K562 (cell line): ENCODE data around the gene PLK5. TPM values are rescaled to one million over a fixed set of nuclear protein-coding genes. Genes with fewer than 3 reads are reported as not detected.
A peak's percentile ranks its signal among the peaks of the same experiment; 100 is the strongest.

ENCODE experiments used
- ARID4B ChIP-seq: sonication (generic); formaldehyde crosslinking; IDR thresholded peaks from 2 replicates; pipeline ENCODE4 v1.8.0; 2022; ENCODE audit warnings: mild to moderate bottlenecking, missing genetic modification reagents
- ASH1L ChIP-seq: fragments of 450-650 bp; IDR thresholded peaks from 2 replicates; pipeline ENCODE4 v1.6.1; 2018; ENCODE audit warnings: borderline replicate concordance, mild to moderate bottlenecking, low read depth; ENCODE audit not compliant: partially characterized antibody
- BACH1 ChIP-seq: fragments of 200-800 bp; sonication (Bioruptor generic); IDR thresholded peaks from 2 replicates; pipeline ENCODE4 v1.6.1; 2016; ENCODE audit warnings: missing genetic modification characterization, missing compliant biosample characterization
- FOXJ2 ChIP-seq: fragments of 200-800 bp; sonication (Bioruptor generic); IDR thresholded peaks from 2 replicates; pipeline ENCODE4 v1.6.1; 2016; ENCODE audit warnings: missing genetic modification characterization, missing compliant biosample characterization
- HOXB6 ChIP-seq: fragments of 250-450 bp; sonication (Bioruptor Pico); IDR thresholded peaks from 2 replicates; pipeline ENCODE4 v1.5.1; 2022; ENCODE audit warnings: mild to moderate bottlenecking, borderline replicate concordance
- KLF13 ChIP-seq: fragments of 450-650 bp; IDR thresholded peaks from 2 replicates; pipeline ENCODE4 v1.6.1; 2016; ENCODE audit warnings: missing genetic modification characterization, low read depth, mild to moderate bottlenecking, missing compliant biosample characterization, moderate library complexity, borderline replicate concordance
- MAFK ChIP-seq: IDR thresholded peaks from 2 replicates; pipeline ENCODE4 v1.6.1; 2011; ENCODE audit warnings: low read length, improper control_type of control experiment
- NFIC ChIP-seq: fragments of 450-650 bp; IDR thresholded peaks from 2 replicates; pipeline ENCODE4 v1.6.1; 2017; ENCODE audit warnings: mild to moderate bottlenecking, inconsistent platforms
- ZKSCAN8 ChIP-seq: fragments of 200-800 bp; sonication (Bioruptor generic); IDR thresholded peaks from 2 replicates; pipeline ENCODE4 v1.6.1; 2016; ENCODE audit warnings: missing genetic modification characterization, missing compliant biosample characterization
- ZNF449 ChIP-seq: fragments of 250-450 bp; sonication (Bioruptor Pico); IDR thresholded peaks from 2 replicates; pipeline ENCODE4 v1.8.0; 2022; ENCODE audit warnings: moderate library complexity, mild to moderate bottlenecking, inconsistent platforms
- polyA plus RNA-seq, 8 experiments: library from polyadenylated mRNA; depleted of rRNA in 4 of 8; stranded (reverse) in 5 of 8; unstranded in 3 of 8; fragments of >200 nt; fragmentation: Nextera tagmentation in 2 of 8; fragmentation: Illumina TruSeq in 1 of 8; extraction: Ambion mirVana in 2 of 8; extraction: Trizol in 1 of 8; gene quantifications; 2 replicates each; pipeline versions ENCODE4 v1.2.1 to v1.2.3, GENCODE V29; 2011 to 2014; ENCODE audit warnings: inconsistent platforms in 1 of 8, missing spikeins in 1 of 8
- total RNA-seq, 7 experiments: library from RNA; depleted of rRNA in 6 of 7; stranded (reverse); fragments of >200 nt in 6 of 7; fragmentation: Illumina TruSeq in 2 of 7; extraction: Trizol in 2 of 7; gene quantifications; 2 replicates each; pipeline versions ENCODE4 v1.2.1 to v1.2.3, GENCODE V29; 2011 to 2021; ENCODE audit warnings: low replicate concordance in 1 of 7
- TF ChIP-seq, protein P1 (sequence below): sonication (generic); formaldehyde crosslinking; IDR thresholded peaks from 2 replicates; pipeline ENCODE4 v1.5.0; 2020; ENCODE audit warnings: missing genetic modification reagents
- TF ChIP-seq, protein P2 (sequence below), 2 experiments: fragments of 450-650 bp in 1 of 2; IDR thresholded peaks; 2 replicates each; pipeline ENCODE4 v1.6.1; 2011 to 2017; ENCODE audit warnings: low read depth in 2 of 2, antibody characterized with exemption in 1 of 2, borderline replicate concordance in 1 of 2, low read length in 1 of 2, mild to moderate bottlenecking in 1 of 2, mixed read lengths in 1 of 2; ENCODE audit not compliant: control insufficient read depth in 1 of 2

The PLK5 gene
- total and polyA plus RNA-seq, 9 of the 15 experiments (the other 6 are each of a cell fraction or from before 2014, with no cell fraction given) = 0.04 to 0.23 (median 0.11) TPM; not detected in 5

- no peak for TF ChIP-seq FOXJ2 (tag)
- TF ChIP-seq ZNF449 (CRISPR knock-in tag) = no peak
- TF ChIP-seq ARID4B (CRISPR knock-in tag) = peak; percentile 45; the same call in 1 of the 2 replicates
- peak; percentile 69 for TF ChIP-seq NFIC
- no peak for TF ChIP-seq ZKSCAN8
- TF ChIP-seq KLF13 = 0 out of 2 replicates have a peak, but pooled peaks have one; percentile 8
- no peak for TF ChIP-seq MAFK
- TF ChIP-seq, protein P1, sequence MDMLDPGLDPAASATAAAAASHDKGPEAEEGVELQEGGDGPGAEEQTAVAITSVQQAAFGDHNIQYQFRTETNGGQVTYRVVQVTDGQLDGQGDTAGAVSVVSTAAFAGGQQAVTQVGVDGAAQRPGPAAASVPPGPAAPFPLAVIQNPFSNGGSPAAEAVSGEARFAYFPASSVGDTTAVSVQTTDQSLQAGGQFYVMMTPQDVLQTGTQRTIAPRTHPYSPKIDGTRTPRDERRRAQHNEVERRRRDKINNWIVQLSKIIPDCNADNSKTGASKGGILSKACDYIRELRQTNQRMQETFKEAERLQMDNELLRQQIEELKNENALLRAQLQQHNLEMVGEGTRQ (CRISPR knock-in tag) = no peak
- TF ChIP-seq, protein P2, sequence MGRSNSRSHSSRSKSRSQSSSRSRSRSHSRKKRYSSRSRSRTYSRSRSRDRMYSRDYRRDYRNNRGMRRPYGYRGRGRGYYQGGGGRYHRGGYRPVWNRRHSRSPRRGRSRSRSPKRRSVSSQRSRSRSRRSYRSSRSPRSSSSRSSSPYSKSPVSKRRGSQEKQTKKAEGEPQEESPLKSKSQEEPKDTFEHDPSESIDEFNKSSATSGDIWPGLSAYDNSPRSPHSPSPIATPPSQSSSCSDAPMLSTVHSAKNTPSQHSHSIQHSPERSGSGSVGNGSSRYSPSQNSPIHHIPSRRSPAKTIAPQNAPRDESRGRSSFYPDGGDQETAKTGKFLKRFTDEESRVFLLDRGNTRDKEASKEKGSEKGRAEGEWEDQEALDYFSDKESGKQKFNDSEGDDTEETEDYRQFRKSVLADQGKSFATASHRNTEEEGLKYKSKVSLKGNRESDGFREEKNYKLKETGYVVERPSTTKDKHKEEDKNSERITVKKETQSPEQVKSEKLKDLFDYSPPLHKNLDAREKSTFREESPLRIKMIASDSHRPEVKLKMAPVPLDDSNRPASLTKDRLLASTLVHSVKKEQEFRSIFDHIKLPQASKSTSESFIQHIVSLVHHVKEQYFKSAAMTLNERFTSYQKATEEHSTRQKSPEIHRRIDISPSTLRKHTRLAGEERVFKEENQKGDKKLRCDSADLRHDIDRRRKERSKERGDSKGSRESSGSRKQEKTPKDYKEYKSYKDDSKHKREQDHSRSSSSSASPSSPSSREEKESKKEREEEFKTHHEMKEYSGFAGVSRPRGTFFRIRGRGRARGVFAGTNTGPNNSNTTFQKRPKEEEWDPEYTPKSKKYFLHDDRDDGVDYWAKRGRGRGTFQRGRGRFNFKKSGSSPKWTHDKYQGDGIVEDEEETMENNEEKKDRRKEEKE (IDR thresholded peaks at IDR 0.05; ENCODE audit: borderline replicate concordance in 1 of 2, control insufficient read depth in 1 of 2, low read depth in 2 of 2, low read length in 1 of 2) = no peak
- TF ChIP-seq BACH1 = no peak
- no peak for TF ChIP-seq ASH1L
- TF ChIP-seq HOXB6 (CRISPR knock-in tag) = no peak
These were observed 32.6 kb upstream of the PLK5 start, which contains the start of gene REEP6 (continued) for GRCh38 chr19:1491114-1491848.
